GM19035 (cell line): ENCODE results near the gene FERMT3.
A peak's percentile ranks its signal among the peaks of the same experiment; 100 is the strongest.

ENCODE experiments used
- ATAC-seq: cut with Tn5 transposase; IDR thresholded peaks from one replicate; pipeline ENCODE4 v1.9.1; 2021; ENCODE audit not compliant: unreplicated experiment

The FERMT3 gene

GRCh38 chr11:64247729-64248531 lies 41.4 kb downstream of the FERMT3 start:
- ATAC-seq, result no peak

DNA sequence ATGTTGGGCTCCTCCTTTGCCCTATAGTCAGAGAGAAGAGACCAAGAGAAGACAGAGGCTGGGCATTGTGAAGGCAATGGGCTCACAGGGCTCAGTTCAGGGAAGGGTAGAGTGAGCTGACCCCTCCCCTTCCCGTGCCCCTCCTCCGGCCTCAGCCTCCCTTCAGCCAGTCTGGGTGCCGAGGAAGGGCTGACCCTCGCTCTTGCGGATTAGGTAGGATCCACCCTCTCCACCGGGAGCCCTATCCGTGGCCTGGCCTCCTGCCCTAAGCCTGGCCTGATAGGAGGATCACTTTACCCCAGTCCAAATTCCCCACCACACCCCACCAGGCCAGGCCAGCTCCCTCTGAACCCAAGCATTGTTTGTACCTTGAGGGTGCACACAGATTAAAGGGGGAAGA lies 42.1 kb downstream of the FERMT3 start:
- ATAC-seq, result no peak

GRCh38 chr11:64249038-64249437 lies 42.5 kb downstream of the FERMT3 start:
- no peak for ATAC-seq

- no peak for ATAC-seq
Measured at GRCh38 chr11:64249563-64250414, 43.3 kb downstream of the FERMT3 start.

DNA sequence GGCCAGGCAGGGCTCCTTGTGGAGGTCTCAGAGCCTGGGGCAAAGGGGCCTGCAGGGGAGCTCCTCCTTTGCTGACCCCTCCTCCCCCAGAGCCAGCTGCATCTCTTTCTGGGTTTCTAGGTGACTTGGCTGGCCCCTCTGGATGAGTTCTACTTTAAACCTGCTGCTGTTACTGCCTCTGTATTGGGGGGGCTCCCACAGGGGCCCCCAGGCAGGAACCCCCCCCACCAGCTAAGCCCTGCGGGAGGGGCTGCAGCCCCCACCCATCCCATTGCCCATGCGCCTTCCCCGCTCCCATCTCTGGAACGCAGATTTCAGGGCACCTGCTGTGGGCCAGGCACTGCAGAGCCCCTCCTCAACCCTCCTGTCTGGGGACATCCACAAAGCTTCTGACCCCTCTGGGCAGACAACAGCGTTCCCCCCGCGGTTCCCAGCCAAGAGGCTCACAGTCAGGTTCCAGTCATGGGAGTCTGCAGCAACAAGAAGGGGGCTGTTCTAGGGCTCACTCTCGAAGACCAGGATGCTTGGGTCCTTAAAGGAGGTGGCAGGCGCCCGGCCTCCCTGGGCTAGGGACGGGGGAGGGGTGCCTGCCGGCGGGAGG lies 44.0 kb downstream of the FERMT3 start:
- no peak for ATAC-seq

DNA sequence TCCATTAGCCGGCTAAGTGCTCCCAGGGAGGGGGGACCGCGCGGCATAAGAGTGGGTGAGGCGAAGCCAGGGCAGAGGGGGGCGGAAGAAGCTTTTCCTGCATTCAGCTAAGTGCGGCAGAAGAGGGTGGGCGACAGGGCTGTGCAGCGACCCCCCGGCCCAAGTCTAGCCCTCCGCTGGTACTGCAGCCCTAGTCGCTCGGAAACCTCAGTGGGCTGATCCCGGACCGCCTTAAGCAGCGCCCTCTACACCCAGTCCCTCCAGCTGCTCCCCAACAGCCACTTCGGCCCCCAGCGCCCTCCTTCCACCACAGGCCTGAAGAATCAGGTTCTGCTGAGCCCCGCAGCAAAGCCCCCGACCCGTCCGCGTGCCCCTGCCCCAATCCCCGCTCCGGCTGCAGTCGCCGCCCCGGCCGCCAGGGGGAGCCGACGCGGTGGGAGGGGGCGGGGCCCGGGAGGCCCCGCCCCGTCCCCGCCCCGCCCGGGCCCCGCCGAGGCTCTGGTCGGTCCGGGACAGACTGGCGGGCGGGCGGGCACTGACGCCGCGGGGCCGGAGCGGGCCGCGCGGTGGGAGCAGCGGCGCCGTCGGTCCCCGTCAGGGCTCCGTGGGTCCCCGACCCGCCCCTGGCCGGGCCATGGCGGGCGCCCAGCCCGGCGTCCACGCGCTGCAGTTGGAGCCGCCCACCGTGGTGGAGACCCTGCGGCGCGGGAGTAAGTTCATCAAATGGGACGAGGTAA lies 44.7 kb downstream of the FERMT3 start, which contains the start of gene PLCB3:
Gene PLCB3, plus strand, starts transcription at position 515 of the 737 bp plus-strand sequence. Its CDS starts 120 bp downstream, at position 635.
- peak; percentile 47 for ATAC-seq

DNA sequence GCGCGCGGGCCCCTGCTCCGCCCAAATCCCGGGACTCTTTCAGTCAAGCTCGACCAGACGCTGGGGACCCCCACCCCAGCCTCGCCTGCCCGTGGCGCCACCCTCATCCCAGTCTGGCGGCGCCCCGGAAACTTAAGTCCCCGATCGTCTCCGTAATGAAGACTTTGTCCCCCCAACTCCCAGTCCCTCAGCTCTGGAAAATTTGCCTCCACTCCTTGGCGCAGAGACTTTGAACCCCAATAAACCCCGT lies 45.2 kb downstream of the FERMT3 start:
- ATAC-seq, result no peak

GRCh38 chr11:64252003-64252872 lies 45.7 kb downstream of the FERMT3 start:
- no peak for ATAC-seq

DNA sequence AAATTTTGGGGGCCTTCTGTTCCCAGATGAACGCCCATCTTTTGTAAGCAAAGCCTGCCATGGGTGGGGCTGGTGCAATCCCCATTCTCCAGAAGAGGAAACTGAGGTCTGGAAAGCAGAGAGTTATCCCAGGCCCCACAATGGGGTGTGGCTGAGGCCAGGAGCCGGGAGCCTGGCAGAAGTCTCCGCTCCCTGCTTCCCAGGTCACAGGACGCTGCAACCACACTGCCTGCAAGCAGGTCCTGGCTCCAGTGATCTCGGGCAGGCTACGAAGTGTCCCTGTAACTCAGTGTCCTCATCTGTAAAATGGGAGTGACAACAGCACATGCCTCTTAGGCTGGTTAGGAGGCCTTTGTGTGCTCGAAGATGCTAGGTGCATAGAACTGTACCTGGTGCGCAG lies 46.5 kb downstream of the FERMT3 start:
- ATAC-seq, result no peak

GRCh38 chr11:64253481-64253880 lies 47.0 kb downstream of the FERMT3 start:
- ATAC-seq, result no peak

GRCh38 chr11:64254326-64254725 lies 47.8 kb downstream of the FERMT3 start:
- no peak for ATAC-seq

GRCh38 chr11:64255135-64256128 lies 48.9 kb downstream of the FERMT3 start:
- ATAC-seq, result no peak

DNA sequence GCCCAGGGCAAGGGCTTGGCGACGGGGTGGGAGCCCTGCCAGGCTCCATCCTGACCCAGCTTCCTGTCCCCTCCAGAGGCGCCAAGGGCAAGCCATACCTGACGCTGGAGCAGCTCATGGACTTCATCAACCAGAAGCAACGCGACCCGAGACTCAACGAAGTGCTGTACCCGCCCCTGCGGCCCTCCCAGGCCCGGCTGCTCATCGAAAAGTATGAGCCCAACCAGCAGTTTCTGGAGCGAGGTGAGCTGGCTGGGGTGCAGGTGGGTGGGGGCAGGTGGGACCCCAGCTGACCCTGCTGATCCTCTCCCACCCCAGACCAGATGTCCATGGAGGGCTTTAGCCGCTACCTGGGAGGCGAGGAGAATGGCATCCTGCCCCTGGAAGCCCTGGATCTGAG lies 49.8 kb downstream of the FERMT3 start:
- no peak for ATAC-seq

GRCh38 chr11:64258356-64258755 lies 51.8 kb downstream of the FERMT3 start:
- ATAC-seq, result no peak

- no peak for ATAC-seq
Measured at GRCh38 chr11:64258946-64259532, 52.5 kb downstream of the FERMT3 start.

DNA sequence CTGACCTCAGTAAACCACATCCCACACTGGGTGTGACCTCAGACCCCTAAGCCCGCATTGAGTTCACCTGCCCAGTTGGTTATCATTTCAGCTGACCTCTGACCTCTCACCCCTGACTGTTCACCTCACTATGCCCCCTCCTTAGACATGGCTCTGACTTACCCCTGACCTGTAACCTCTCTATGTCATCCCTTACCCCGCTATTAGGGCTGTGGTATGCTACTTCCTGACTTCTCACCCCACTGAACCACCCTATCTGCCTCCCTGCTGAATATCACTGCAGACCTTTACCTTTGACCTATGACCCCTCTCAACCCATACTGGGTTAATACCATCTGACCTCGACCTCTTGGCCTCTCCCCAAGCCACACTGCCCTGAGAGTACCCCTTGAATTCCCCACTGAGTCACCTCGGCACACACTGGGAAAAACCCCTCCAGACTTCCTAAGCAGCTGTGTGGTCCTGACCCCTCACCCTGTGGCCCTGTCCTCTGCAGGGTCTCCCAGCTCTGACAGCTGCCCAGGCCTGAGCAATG lies 53.1 kb downstream of the FERMT3 start:
- no peak for ATAC-seq

- no peak for ATAC-seq
Measured at GRCh38 chr11:64260147-64260708, 53.7 kb downstream of the FERMT3 start.

DNA sequence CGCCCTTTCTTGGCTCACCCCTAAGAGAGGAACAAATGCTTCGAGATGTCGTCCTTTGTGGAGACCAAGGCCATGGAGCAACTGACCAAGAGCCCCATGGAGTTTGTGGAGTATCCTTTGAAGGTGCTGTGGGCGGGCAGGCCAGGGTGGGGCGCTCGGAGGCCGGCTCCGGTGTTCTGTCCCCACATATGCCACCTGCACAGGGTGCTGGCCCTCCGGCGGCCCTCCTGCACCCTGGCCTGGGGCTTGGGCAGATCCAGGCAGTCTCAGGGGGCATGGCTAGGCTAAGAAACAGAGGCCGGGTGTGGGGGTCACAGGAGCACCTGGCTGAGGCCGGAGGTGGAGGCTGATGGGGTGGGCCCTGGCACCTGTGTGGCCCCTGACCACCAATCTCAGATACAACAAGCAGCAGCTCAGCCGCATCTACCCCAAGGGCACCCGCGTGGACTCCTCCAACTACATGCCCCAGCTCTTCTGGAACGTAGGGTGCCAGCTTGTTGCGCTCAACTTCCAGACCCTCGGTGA lies 55.1 kb downstream of the FERMT3 start:
- ATAC-seq, result no peak
